ENCODE data around the gene CCL4L2. TPM values are rescaled to one million over a fixed set of nuclear protein-coding genes. Genes with fewer than 3 reads are reported as not detected.

CCL4L2 gene
- total RNA-seq, 1 experiment from 2014 or later, result not detected

DNA sequence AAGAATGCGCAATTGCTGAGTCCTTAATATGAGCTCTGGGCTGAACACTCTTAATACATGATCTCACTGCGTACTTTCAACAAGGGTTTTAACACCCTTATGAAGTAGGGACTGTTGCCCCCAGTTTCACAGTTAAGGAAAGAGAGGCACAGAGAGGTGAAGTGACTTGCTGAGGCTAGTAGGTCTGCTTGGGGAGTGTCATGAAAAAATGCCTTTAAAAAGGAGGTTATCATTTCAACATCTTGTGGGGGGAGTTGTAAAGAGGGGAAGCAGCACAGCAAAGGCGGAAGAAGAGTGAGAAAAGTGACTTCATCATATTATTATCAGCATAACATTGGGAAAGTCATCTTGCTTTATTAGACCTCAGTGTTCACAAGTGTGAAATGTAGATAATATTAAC is 2.1 kb downstream of the CCL4L2 start (continued):
- TF ChIP-seq OVOL2 (CRISPR knock-in tag; IDR thresholded peaks at IDR 0.05; ENCODE audit: borderline replicate concordance) (no peak), ZNF219 (CRISPR knock-in tag; IDR thresholded peaks at IDR 0.05; ENCODE audit: borderline replicate concordance) (no peak)

DNA sequence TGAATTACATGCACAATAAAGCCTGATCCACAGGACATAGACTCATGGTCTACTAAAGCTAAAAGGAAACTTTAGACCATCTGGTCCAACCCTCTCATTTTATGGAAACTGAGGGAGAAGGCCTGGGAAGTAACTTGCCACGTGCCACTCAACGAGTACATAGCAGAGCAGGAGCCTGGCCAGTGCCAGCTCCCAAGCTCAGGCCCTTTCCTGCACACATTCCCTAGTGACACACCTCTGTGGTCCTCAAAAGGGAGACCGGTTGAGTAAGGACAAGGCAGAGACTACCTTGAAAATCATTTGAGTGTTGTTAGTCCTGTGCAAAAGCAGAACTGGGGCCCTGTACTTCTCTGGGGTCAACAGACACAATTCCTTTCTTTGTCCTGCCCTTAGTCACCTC is 2.8 kb downstream of the CCL4L2 start:
- Mint-ChIP-seq H3K4me1 (peaks cover 2% of the 10 kb centered on the region; the same call in 1 of the 2 replicates), H3K27me3 (ENCODE audit: low read depth) (peaks cover 4% of the 10 kb centered on the region), H3K27ac (no peak overlapping the region), H3K36me3 (peaks cover 9% of the 10 kb centered on the region), H3K4me3 (no peak overlapping the region), H3K9me3 (peaks cover 12% of the 10 kb centered on the region)
- DNase-seq (ENCODE audit: low spot score), result no peak
- ChIA-PET CTCF (no interaction called here), POLR2A (no interaction called here)
- no peak for ATAC-seq
- TF ChIP-seq, protein P1, sequence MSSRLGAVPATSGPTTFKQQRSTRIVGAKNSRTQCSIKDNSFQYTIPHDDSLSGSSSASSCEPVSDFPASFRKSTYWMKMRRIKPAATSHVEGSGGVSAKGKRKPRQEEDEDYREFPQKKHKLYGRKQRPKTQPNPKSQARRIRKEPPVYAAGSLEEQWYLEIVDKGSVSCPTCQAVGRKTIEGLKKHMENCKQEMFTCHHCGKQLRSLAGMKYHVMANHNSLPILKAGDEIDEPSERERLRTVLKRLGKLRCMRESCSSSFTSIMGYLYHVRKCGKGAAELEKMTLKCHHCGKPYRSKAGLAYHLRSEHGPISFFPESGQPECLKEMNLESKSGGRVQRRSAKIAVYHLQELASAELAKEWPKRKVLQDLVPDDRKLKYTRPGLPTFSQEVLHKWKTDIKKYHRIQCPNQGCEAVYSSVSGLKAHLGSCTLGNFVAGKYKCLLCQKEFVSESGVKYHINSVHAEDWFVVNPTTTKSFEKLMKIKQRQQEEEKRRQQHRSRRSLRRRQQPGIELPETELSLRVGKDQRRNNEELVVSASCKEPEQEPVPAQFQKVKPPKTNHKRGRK (CRISPR knock-in tag; IDR thresholded peaks at IDR 0.05; ENCODE audit: borderline replicate concordance), result no peak
- TF ChIP-seq, protein P2, sequence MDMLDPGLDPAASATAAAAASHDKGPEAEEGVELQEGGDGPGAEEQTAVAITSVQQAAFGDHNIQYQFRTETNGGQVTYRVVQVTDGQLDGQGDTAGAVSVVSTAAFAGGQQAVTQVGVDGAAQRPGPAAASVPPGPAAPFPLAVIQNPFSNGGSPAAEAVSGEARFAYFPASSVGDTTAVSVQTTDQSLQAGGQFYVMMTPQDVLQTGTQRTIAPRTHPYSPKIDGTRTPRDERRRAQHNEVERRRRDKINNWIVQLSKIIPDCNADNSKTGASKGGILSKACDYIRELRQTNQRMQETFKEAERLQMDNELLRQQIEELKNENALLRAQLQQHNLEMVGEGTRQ (CRISPR knock-in tag; IDR thresholded peaks at IDR 0.05), result no peak
- TF ChIP-seq, protein P3, sequence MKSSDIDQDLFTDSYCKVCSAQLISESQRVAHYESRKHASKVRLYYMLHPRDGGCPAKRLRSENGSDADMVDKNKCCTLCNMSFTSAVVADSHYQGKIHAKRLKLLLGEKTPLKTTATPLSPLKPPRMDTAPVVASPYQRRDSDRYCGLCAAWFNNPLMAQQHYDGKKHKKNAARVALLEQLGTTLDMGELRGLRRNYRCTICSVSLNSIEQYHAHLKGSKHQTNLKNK (CRISPR knock-in tag; IDR thresholded peaks at IDR 0.05), result no peak
- TF ChIP-seq GABPB1 (CRISPR knock-in tag; IDR thresholded peaks at IDR 0.05) (no peak), CBFB (CRISPR knock-in tag; IDR thresholded peaks at IDR 0.05; ENCODE audit: low read depth) (no peak), SMAD3 (CRISPR knock-in tag; IDR thresholded peaks at IDR 0.05; ENCODE audit: borderline replicate concordance) (no peak), ZNF263 (CRISPR knock-in tag; IDR thresholded peaks at IDR 0.05; ENCODE audit: low read depth) (no peak), OVOL2 (CRISPR knock-in tag; IDR thresholded peaks at IDR 0.05; ENCODE audit: borderline replicate concordance) (no peak), ETV6 (CRISPR knock-in tag; IDR thresholded peaks at IDR 0.05) (no peak), NFATC4 (CRISPR knock-in tag; IDR thresholded peaks at IDR 0.05) (no peak), ZNF396 (CRISPR knock-in tag; IDR thresholded peaks at IDR 0.05; ENCODE audit: borderline replicate concordance) (no peak), KAT7 (CRISPR knock-in tag; IDR thresholded peaks at IDR 0.05; ENCODE audit: borderline replicate concordance) (no peak)
- TF ChIP-seq, protein P4, sequence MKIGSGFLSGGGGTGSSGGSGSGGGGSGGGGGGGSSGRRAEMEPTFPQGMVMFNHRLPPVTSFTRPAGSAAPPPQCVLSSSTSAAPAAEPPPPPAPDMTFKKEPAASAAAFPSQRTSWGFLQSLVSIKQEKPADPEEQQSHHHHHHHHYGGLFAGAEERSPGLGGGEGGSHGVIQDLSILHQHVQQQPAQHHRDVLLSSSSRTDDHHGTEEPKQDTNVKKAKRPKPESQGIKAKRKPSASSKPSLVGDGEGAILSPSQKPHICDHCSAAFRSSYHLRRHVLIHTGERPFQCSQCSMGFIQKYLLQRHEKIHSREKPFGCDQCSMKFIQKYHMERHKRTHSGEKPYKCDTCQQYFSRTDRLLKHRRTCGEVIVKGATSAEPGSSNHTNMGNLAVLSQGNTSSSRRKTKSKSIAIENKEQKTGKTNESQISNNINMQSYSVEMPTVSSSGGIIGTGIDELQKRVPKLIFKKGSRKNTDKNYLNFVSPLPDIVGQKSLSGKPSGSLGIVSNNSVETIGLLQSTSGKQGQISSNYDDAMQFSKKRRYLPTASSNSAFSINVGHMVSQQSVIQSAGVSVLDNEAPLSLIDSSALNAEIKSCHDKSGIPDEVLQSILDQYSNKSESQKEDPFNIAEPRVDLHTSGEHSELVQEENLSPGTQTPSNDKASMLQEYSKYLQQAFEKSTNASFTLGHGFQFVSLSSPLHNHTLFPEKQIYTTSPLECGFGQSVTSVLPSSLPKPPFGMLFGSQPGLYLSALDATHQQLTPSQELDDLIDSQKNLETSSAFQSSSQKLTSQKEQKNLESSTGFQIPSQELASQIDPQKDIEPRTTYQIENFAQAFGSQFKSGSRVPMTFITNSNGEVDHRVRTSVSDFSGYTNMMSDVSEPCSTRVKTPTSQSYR (CRISPR knock-in tag; IDR thresholded peaks at IDR 0.05), result no peak
- TF ChIP-seq, protein P5, sequence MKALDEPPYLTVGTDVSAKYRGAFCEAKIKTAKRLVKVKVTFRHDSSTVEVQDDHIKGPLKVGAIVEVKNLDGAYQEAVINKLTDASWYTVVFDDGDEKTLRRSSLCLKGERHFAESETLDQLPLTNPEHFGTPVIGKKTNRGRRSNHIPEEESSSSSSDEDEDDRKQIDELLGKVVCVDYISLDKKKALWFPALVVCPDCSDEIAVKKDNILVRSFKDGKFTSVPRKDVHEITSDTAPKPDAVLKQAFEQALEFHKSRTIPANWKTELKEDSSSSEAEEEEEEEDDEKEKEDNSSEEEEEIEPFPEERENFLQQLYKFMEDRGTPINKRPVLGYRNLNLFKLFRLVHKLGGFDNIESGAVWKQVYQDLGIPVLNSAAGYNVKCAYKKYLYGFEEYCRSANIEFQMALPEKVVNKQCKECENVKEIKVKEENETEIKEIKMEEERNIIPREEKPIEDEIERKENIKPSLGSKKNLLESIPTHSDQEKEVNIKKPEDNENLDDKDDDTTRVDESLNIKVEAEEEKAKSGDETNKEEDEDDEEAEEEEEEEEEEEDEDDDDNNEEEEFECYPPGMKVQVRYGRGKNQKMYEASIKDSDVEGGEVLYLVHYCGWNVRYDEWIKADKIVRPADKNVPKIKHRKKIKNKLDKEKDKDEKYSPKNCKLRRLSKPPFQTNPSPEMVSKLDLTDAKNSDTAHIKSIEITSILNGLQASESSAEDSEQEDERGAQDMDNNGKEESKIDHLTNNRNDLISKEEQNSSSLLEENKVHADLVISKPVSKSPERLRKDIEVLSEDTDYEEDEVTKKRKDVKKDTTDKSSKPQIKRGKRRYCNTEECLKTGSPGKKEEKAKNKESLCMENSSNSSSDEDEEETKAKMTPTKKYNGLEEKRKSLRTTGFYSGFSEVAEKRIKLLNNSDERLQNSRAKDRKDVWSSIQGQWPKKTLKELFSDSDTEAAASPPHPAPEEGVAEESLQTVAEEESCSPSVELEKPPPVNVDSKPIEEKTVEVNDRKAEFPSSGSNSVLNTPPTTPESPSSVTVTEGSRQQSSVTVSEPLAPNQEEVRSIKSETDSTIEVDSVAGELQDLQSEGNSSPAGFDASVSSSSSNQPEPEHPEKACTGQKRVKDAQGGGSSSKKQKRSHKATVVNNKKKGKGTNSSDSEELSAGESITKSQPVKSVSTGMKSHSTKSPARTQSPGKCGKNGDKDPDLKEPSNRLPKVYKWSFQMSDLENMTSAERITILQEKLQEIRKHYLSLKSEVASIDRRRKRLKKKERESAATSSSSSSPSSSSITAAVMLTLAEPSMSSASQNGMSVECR (CRISPR knock-in tag; IDR thresholded peaks at IDR 0.05; ENCODE audit: borderline replicate concordance), result no peak
